MM.1S (cell line): ENCODE measurements around the gene CLMN.
"Not testable (repeated sequence)": the region's sequence is repeated elsewhere in the genome, so short reads cannot be mapped to it uniquely, and the experiment has no call there.

Experiments
- DNase-seq: peaks from one replicate; pipeline ENCODE4 v3.0.0-alpha.2; 2015
- H2AFZ ChIP-seq: fragments of 300-600 bp; sonication (generic); 2 replicates; pipeline ENCODE4 v1.6.0; 2016; ENCODE audit warnings: antibody characterized with exemption, low read length
- H3F3A ChIP-seq: fragments of 300-600 bp; sonication (generic); 2 replicates; pipeline ENCODE4 v1.6.1; 2016; ENCODE audit warnings: mild to moderate bottlenecking, antibody characterized with exemption, low read length, moderate library complexity, mixed read lengths; ENCODE audit not compliant: insufficient read depth
- H3K27ac ChIP-seq: fragments of 300-600 bp; sonication (generic); 2 replicates; pipeline ENCODE4 v1.5.1; 2016; ENCODE audit warnings: mild to moderate bottlenecking, low read length
- H3K27me3 ChIP-seq: fragments of 300-600 bp; sonication (generic); replicated peaks from 2 replicates; pipeline ENCODE4 v1.6.0; 2016; ENCODE audit warnings: low read length; ENCODE audit not compliant: insufficient read depth
- H3K36me3 ChIP-seq: fragments of 300-600 bp; sonication (generic); replicated peaks from 2 replicates; pipeline ENCODE4 v1.6.1; 2016; ENCODE audit warnings: mild to moderate bottlenecking, low read length, mixed read lengths; ENCODE audit not compliant: insufficient read depth
- H3K4me1 ChIP-seq: fragments of 300-600 bp; sonication (generic); 2 replicates; pipeline ENCODE4 v1.6.1; 2016; ENCODE audit warnings: low read length, mixed read lengths
- H3K4me2 ChIP-seq: fragments of 300-600 bp; sonication (generic); 2 replicates; pipeline ENCODE4 v1.6.0; 2016; ENCODE audit warnings: low read depth, low read length
- H3K4me3 ChIP-seq: fragments of 300-600 bp; sonication (generic); 2 replicates; pipeline ENCODE4 v1.5.1; 2016; ENCODE audit warnings: low read length, mixed read lengths
- H3K79me2 ChIP-seq: fragments of 300-600 bp; sonication (generic); 2 replicates; pipeline ENCODE4 v1.6.1; 2016; ENCODE audit warnings: mixed run types, low read length, mixed read lengths
- H3K9ac ChIP-seq: fragments of 300-600 bp; sonication (generic); 2 replicates; pipeline ENCODE4 v1.6.1; 2016; ENCODE audit warnings: low read length, mixed read lengths
- H3K9me2 ChIP-seq: fragments of 300-600 bp; sonication (generic); replicated peaks from 2 replicates; pipeline ENCODE4 v1.6.1; 2016; ENCODE audit warnings: mild to moderate bottlenecking, low read length, mixed read lengths; ENCODE audit not compliant: insufficient read depth
- H3K9me3 ChIP-seq: fragments of 300-600 bp; sonication (generic); replicated peaks from 2 replicates; pipeline ENCODE4 v1.6.1; 2016; ENCODE audit warnings: mild to moderate bottlenecking, low read length, mixed read lengths; ENCODE audit not compliant: insufficient read depth
- H4K20me1 ChIP-seq: fragments of 300-600 bp; sonication (generic); 2 replicates; pipeline ENCODE4 v1.6.1; 2016; ENCODE audit warnings: mild to moderate bottlenecking, low read length, moderate library complexity, mixed read lengths; ENCODE audit not compliant: insufficient read depth
- EZH2 ChIP-seq: fragments of 300-600 bp; sonication (generic); optimal IDR thresholded peaks from 2 replicates; pipeline ENCODE3; 2017; ENCODE audit warnings: low read depth, mild to moderate bottlenecking, antibody characterized with exemption, low read length, mixed read lengths
- EZH2phosphoT487 ChIP-seq: fragments of 300-600 bp; sonication (generic); IDR thresholded peaks from 2 replicates; pipeline ENCODE4 v1.6.1; 2018; ENCODE audit warnings: antibody characterized with exemption, low read length
- TF ChIP-seq, protein P1 (sequence below): fragments of 300-600 bp; sonication (generic); IDR thresholded peaks from 2 replicates; pipeline ENCODE4 v1.5.1; 2016; ENCODE audit warnings: antibody characterized with exemption, low read length, mixed read lengths

CLMN gene

DNA sequence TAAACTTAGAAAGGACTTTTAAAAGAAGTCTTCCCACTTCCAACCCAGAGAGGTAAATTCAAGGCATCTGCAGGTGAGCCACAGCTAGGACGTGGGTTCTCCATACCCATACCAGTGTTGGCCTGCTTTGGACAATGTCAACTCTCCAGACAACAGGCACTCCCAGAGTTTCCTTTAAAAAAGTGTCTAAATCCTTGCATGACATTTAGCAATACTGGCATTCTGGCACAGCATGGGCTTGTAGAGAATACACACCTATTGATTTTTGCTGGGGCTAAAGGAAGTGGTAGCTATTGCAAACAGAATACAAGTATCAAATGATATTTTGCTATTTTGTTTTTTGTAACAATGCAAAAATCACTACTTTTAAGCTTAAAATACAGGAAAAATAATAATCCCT, 136.6 kb downstream of the CLMN start:
- no peak overlapping the region for H3K4me2 ChIP-seq
- DNase-seq = no peak
- no peaks in the 10 kb centered on the region for H3K79me2 ChIP-seq
- H3K9me3 ChIP-seq = no peaks in the 10 kb centered on the region
- no peak overlapping the region for H3K4me3 ChIP-seq
- no peaks in the 10 kb centered on the region for H3K36me3 ChIP-seq
- no peaks in the 10 kb centered on the region for H4K20me1 ChIP-seq
- no peaks in the 10 kb centered on the region for H3K9me2 ChIP-seq
- H3K9ac ChIP-seq = no peak overlapping the region
- TF ChIP-seq, protein P1, sequence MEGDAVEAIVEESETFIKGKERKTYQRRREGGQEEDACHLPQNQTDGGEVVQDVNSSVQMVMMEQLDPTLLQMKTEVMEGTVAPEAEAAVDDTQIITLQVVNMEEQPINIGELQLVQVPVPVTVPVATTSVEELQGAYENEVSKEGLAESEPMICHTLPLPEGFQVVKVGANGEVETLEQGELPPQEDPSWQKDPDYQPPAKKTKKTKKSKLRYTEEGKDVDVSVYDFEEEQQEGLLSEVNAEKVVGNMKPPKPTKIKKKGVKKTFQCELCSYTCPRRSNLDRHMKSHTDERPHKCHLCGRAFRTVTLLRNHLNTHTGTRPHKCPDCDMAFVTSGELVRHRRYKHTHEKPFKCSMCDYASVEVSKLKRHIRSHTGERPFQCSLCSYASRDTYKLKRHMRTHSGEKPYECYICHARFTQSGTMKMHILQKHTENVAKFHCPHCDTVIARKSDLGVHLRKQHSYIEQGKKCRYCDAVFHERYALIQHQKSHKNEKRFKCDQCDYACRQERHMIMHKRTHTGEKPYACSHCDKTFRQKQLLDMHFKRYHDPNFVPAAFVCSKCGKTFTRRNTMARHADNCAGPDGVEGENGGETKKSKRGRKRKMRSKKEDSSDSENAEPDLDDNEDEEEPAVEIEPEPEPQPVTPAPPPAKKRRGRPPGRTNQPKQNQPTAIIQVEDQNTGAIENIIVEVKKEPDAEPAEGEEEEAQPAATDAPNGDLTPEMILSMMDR = no peak
- TF ChIP-seq EZH2phosphoT487 = no peak
- TF ChIP-seq EZH2 = no peak
- no peak overlapping the region for H2AFZ ChIP-seq
- H3K27ac ChIP-seq = no peak overlapping the region
- no peaks in the 10 kb centered on the region for H3K4me1 ChIP-seq
- no peaks in the 10 kb centered on the region for H3K27me3 ChIP-seq
- no peaks in the 10 kb centered on the region for H3F3A ChIP-seq

DNA sequence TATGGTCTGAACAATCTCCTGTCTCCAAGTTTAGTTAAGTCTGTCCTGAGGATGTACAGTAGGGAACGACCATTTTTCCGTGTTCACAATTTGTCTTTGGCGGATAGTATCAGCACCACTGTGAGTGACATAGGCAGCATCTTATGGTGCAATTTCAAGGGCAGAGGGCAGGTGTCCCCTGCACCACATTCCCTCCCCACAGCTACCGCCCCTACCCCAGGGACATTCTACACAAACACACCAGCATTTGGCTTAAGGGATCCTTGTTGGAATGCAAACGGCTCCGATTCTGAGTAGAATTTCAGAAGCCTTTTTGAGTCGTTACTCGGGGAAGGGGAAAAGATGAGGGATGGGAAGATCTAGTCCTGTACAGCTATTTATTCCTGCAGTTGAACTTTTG, 137.3 kb downstream of the CLMN start:
- H3K9me2 ChIP-seq = no peaks in the 10 kb centered on the region
- H2AFZ ChIP-seq = no peak overlapping the region
- H3K9ac ChIP-seq = no peak overlapping the region
- H3K4me1 ChIP-seq = no peaks in the 10 kb centered on the region
- no peaks in the 10 kb centered on the region for H3K79me2 ChIP-seq
- H3K36me3 ChIP-seq = no peaks in the 10 kb centered on the region
- no peaks in the 10 kb centered on the region for H3K9me3 ChIP-seq
- no peak overlapping the region for H3K4me3 ChIP-seq
- no peaks in the 10 kb centered on the region for H3F3A ChIP-seq
- no peak overlapping the region for H3K4me2 ChIP-seq
- no peaks in the 10 kb centered on the region for H3K27me3 ChIP-seq
- H3K27ac ChIP-seq = no peak overlapping the region
- H4K20me1 ChIP-seq = no peaks in the 10 kb centered on the region
- no peak for DNase-seq
- TF ChIP-seq, protein P1 = no peak
- no peak for TF ChIP-seq EZH2phosphoT487
- TF ChIP-seq EZH2 = no peak

DNA sequence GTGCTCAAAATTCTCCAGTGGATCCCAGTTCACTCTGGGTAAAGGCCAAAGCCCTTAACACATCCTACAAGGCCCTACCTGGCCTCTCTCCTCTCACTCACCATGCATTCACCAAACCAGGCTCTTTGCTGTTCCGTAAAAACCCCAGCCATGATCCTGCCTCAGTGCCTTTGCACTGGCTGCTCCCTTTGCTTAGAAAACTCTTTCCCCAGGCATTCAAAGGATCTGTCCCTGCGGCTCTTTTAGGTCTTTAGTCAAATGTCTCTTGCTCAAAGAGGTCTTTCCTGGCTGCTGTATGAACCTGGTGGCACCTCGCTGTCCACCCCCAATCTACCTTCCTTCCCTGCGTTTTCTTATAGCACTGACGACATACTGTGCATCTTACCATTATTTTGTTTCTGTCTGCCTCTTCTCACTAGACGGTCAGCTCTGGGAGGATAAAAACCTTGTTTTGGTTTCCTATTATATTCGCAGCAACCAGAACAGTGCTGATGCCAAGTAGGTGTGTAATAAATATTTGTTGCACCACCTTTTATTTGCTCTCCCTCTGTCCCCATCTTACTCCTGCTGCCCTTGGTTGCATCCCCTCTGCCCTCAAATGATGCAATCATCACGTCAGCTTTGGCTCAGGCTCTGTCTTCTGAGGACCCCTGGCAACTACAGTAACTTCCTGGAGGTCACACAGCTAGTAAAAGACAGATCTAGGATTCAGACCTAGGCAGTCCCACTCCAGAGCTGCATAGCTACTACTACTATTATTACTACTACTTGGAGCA, 138.6 kb downstream of the CLMN start:
- Histone ChIP-seq H3K4me2 (no peak overlapping the region), H3F3A (no peaks in the 10 kb centered on the region), H3K79me2 (no peaks in the 10 kb centered on the region), H3K4me1 (no peaks in the 10 kb centered on the region), H3K27ac (no peak overlapping the region), H3K9ac (no peak overlapping the region), H3K9me2 (no peaks in the 10 kb centered on the region), H4K20me1 (no peaks in the 10 kb centered on the region), H3K9me3 (no peaks in the 10 kb centered on the region), H3K27me3 (no peaks in the 10 kb centered on the region), H3K4me3 (no peak overlapping the region), H3K36me3 (no peaks in the 10 kb centered on the region), H2AFZ (no peak overlapping the region)
- TF ChIP-seq EZH2phosphoT487 = no peak
- TF ChIP-seq EZH2 = no peak
- TF ChIP-seq, protein P1 = no peak
- no peak for DNase-seq

DNA sequence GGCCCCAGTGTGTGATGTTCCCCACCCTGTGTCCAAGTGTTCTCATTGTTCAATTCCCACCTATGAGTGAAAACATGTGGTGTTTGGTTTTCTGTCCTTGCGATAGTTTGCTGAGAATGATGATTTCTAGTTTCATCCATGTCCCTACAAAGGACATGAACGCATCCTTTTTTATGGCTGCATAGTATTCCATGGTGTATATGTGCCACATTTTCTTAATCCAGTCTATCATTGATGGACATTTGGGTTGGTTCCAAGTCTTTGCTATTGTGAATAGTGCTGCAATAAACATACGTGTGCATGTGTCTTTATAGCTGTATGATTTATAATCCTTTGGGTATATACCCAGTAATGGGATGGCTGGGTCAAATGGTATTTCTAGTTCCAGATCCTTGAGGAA, 144.0 kb downstream of the CLMN start:
- not testable (repeated sequence) for H3K79me2 ChIP-seq, H3K9me3 ChIP-seq, H3K4me2 ChIP-seq, H3K4me1 ChIP-seq, H3K27me3 ChIP-seq, H2AFZ ChIP-seq, H3K36me3 ChIP-seq, H3K9me2 ChIP-seq, H3K4me3 ChIP-seq, DNase-seq, H3K27ac ChIP-seq, H3K9ac ChIP-seq, H4K20me1 ChIP-seq, H3F3A ChIP-seq
